HepG2 (cell line): ENCODE results near the gene ABHD12. TPM values are rescaled to one million over a fixed set of nuclear protein-coding genes. Genes with fewer than 3 reads are reported as not detected.

Experiments used
- ARID5B ChIP-seq: IDR thresholded peaks from 2 replicates; pipeline ENCODE4 v1.4.0; 2020; ENCODE audit warnings: mild to moderate bottlenecking, missing genetic modification reagents
- FOXP1 ChIP-seq, 2 experiments: fragments of 450-650 bp in 1 of 2; IDR thresholded peaks; 2 replicates each; pipeline ENCODE4 v1.6.1; 2017 to 2018; ENCODE audit warnings: antibody characterized with exemption in 1 of 2
- HNF4A ChIP-seq: sonication (generic); formaldehyde crosslinking; IDR thresholded peaks from 2 replicates; pipeline ENCODE4 v1.4.0; 2020; ENCODE audit warnings: missing genetic modification reagents
- NR0B2 ChIP-seq: sonication (generic); formaldehyde crosslinking; IDR thresholded peaks from 2 replicates; pipeline ENCODE4 v1.4.0; 2020; ENCODE audit warnings: mild to moderate bottlenecking, missing genetic modification reagents
- NR2F6 ChIP-seq, 2 experiments: IDR thresholded peaks; 2 replicates each; pipeline ENCODE4 v1.6.1; 2016; ENCODE audit warnings: antibody characterized with exemption in 1 of 2, mild to moderate bottlenecking in 1 of 2
- POLR2A ChIP-seq, 2 experiments: IDR thresholded peaks; 2 replicates each; pipeline ENCODE4 v1.6.1; 2011; ENCODE audit warnings: low read depth in 2 of 2, low read length in 2 of 2, mild to moderate bottlenecking in 1 of 2, moderate library complexity in 1 of 2; ENCODE audit not compliant: insufficient read depth in 1 of 2
- RXRB ChIP-seq: IDR thresholded peaks from 2 replicates; pipeline ENCODE4 v1.6.1; 2016; ENCODE audit warnings: borderline replicate concordance, missing genetic modification reagents, missing compliant biosample characterization
- SALL1 ChIP-seq: sonication (generic); formaldehyde crosslinking; IDR thresholded peaks from 2 replicates; pipeline ENCODE4 v1.8.0; 2022; ENCODE audit warnings: mild to moderate bottlenecking, missing genetic modification reagents
- TSC22D2 ChIP-seq: sonication (generic); formaldehyde crosslinking; IDR thresholded peaks from 2 replicates; pipeline ENCODE4 v1.5.1; 2020; ENCODE audit warnings: missing genetic modification reagents, mild to moderate bottlenecking, borderline replicate concordance
- ZBTB3 ChIP-seq: sonication (generic); formaldehyde crosslinking; IDR thresholded peaks from 2 replicates; pipeline ENCODE4 v1.4.0; 2020; ENCODE audit warnings: low read depth, mild to moderate bottlenecking, moderate library complexity, missing genetic modification reagents, borderline replicate concordance
- ZBTB44 ChIP-seq: sonication (generic); formaldehyde crosslinking; IDR thresholded peaks from 2 replicates; pipeline ENCODE4 v1.4.0; 2020; ENCODE audit warnings: missing genetic modification reagents
- ZBTB8A ChIP-seq: sonication (generic); formaldehyde crosslinking; IDR thresholded peaks from 2 replicates; pipeline ENCODE4 v1.4.0; 2020; ENCODE audit warnings: mild to moderate bottlenecking, low read depth, missing genetic modification reagents, borderline replicate concordance
- ZNF431 ChIP-seq: sonication (generic); formaldehyde crosslinking; IDR thresholded peaks from 2 replicates; pipeline ENCODE4 v1.9.0; 2022; ENCODE audit warnings: missing genetic modification reagents, low read depth, mild to moderate bottlenecking, borderline replicate concordance
- polyA plus RNA-seq, 8 experiments: library from polyadenylated mRNA; depleted of rRNA in 3 of 8; stranded (reverse) in 7 of 8; unstranded in 1 of 8; fragments of >200 nt; fragmentation: Illumina TruSeq in 4 of 8; extraction: Trizol in 4 of 8; gene quantifications; 2 replicates each; pipeline versions ENCODE4 v1.2.1 to v1.2.3, GENCODE V29; 2011 to 2016; ENCODE audit warnings: low read depth in 4 of 8, missing spikeins in 1 of 8, mixed read lengths in 1 of 8; ENCODE audit not compliant: insufficient read depth in 1 of 8
- total RNA-seq, 5 experiments: library from RNA; depleted of rRNA; stranded (reverse); fragments of >200 nt; fragmentation: Illumina TruSeq; extraction: Trizol; gene quantifications; 2 replicates each; pipeline ENCODE4 v1.2.3, GENCODE V29; 2016; ENCODE audit warnings: low read depth in 1 of 5
- TF ChIP-seq, protein P1 (sequence below): sonication (generic); formaldehyde crosslinking; IDR thresholded peaks from 2 replicates; pipeline ENCODE4 v1.5.0; 2020; ENCODE audit warnings: missing genetic modification reagents, mild to moderate bottlenecking, borderline replicate concordance
- TF ChIP-seq, protein P2 (sequence below): sonication (generic); formaldehyde crosslinking; IDR thresholded peaks from 2 replicates; pipeline ENCODE4 v1.4.0; 2020; ENCODE audit warnings: missing genetic modification reagents, borderline replicate concordance
- TF ChIP-seq, protein P3 (sequence below): sonication (generic); formaldehyde crosslinking; IDR thresholded peaks from 2 replicates; pipeline ENCODE4 v1.8.0; 2022; ENCODE audit warnings: mild to moderate bottlenecking, missing genetic modification reagents

Gene ABHD12
- total and polyA plus RNA-seq, 2 of the 13 experiments (the other 11 are each of a cell fraction or from before 2014, with no cell fraction given), result 23.5 to 72.1 TPM

DNA sequence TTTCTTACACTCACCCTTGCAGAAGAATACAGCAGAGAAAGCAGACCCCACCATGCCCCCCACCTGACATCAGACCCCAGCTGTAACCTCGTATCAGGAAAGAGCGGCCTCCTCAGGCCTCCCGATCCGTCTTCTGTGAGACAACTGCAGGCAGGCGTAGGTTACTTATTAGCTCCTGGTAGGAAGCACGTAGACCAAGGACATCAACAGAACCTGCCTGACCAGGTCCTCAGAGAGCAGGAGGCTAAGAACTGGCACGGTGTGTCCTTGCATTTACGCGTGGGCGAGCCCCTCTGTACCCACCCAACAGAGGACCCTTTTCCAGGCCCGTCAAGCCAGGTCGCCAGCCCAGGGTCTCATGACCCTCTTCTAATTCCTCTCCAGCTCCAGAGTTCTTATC lies 51.0 kb downstream of the ABHD12 start (continued):
- TF ChIP-seq ZBTB44 (CRISPR knock-in tag), result no peak
- TF ChIP-seq, protein P1, sequence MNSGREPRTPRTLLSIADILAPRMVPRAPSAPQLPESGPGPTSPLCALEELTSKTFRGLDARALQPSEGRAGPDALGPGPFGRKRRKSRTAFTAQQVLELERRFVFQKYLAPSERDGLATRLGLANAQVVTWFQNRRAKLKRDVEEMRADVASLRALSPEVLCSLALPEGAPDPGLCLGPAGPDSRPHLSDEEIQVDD (CRISPR knock-in tag), result no peak
- 0 out of 2 replicates have a peak, but pooled peaks have one; percentile 27 for TF ChIP-seq RXRB
- TF ChIP-seq TSC22D2 (CRISPR knock-in tag), result no peak; the same call in 1 of the 2 replicates
- peak; percentile 21; the same call in 1 of the 2 replicates for TF ChIP-seq HNF4A
- no peak for TF ChIP-seq FOXP1 (IDR thresholded peaks at IDR 0.05)
- TF ChIP-seq FOXP1 (CRISPR knock-in tag; IDR thresholded peaks at IDR 0.05), result no peak
- TF ChIP-seq NR2F6 (IDR thresholded peaks at IDR 0.05), result no peak
- 0 out of 2 replicates have a peak, but pooled peaks have one; percentile 30 for TF ChIP-seq NR2F6 (CRISPR knock-in tag; IDR thresholded peaks at IDR 0.05)
- no peak for TF ChIP-seq ZBTB3 (CRISPR knock-in tag)
- TF ChIP-seq POLR2A (IDR thresholded peaks at IDR 0.05; ENCODE audit: insufficient read depth in 1 of 2, low read depth in 2 of 2, low read length in 2 of 2), result peak in 1 of 2 experiments; percentile 46; a peak in 1 of 4 replicates
- no peak for TF ChIP-seq ZBTB8A (CRISPR knock-in tag)
- TF ChIP-seq ZNF431 (CRISPR knock-in tag), result peak; percentile 83; the same call in 1 of the 2 replicates
- TF ChIP-seq ARID5B (CRISPR knock-in tag), result 0 out of 2 replicates have a peak, but pooled peaks have one; percentile 12
- TF ChIP-seq SALL1 (CRISPR knock-in tag), result peak; percentile 45; the same call in 1 of the 2 replicates
- no peak for TF ChIP-seq NR0B2 (CRISPR knock-in tag)
- TF ChIP-seq, protein P2, sequence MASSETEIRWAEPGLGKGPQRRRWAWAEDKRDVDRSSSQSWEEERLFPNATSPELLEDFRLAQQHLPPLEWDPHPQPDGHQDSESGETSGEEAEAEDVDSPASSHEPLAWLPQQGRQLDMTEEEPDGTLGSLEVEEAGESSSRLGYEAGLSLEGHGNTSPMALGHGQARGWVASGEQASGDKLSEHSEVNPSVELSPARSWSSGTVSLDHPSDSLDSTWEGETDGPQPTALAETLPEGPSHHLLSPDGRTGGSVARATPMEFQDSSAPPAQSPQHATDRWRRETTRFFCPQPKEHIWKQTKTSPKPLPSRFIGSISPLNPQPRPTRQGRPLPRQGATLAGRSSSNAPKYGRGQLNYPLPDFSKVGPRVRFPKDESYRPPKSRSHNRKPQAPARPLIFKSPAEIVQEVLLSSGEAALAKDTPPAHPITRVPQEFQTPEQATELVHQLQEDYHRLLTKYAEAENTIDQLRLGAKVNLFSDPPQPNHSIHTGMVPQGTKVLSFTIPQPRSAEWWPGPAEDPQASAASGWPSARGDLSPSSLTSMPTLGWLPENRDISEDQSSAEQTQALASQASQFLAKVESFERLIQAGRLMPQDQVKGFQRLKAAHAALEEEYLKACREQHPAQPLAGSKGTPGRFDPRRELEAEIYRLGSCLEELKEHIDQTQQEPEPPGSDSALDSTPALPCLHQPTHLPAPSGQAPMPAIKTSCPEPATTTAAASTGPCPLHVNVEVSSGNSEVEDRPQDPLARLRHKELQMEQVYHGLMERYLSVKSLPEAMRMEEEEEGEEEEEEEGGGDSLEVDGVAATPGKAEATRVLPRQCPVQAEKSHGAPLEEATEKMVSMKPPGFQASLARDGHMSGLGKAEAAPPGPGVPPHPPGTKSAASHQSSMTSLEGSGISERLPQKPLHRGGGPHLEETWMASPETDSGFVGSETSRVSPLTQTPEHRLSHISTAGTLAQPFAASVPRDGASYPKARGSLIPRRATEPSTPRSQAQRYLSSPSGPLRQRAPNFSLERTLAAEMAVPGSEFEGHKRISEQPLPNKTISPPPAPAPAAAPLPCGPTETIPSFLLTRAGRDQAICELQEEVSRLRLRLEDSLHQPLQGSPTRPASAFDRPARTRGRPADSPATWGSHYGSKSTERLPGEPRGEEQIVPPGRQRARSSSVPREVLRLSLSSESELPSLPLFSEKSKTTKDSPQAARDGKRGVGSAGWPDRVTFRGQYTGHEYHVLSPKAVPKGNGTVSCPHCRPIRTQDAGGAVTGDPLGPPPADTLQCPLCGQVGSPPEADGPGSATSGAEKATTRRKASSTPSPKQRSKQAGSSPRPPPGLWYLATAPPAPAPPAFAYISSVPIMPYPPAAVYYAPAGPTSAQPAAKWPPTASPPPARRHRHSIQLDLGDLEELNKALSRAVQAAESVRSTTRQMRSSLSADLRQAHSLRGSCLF (CRISPR knock-in tag), result no peak
- TF ChIP-seq, protein P3, sequence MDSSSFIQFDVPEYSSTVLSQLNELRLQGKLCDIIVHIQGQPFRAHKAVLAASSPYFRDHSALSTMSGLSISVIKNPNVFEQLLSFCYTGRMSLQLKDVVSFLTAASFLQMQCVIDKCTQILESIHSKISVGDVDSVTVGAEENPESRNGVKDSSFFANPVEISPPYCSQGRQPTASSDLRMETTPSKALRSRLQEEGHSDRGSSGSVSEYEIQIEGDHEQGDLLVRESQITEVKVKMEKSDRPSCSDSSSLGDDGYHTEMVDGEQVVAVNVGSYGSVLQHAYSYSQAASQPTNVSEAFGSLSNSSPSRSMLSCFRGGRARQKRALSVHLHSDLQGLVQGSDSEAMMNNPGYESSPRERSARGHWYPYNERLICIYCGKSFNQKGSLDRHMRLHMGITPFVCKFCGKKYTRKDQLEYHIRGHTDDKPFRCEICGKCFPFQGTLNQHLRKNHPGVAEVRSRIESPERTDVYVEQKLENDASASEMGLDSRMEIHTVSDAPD, result no peak
